HG03520 (cell line): Measurements from ENCODE around the gene PRDM4.
"Not testable (repeated sequence)": the region's sequence is repeated elsewhere in the genome, so short reads cannot be mapped to it uniquely, and the experiment has no call there.

Source experiments
- ATAC-seq: cut with Tn5 transposase; IDR thresholded peaks from one replicate; pipeline ENCODE4 v1.9.1; 2021; ENCODE audit warnings: mild to moderate bottlenecking, moderate library complexity; ENCODE audit not compliant: unreplicated experiment

The PRDM4 gene

GRCh38 chr12:107705522-107705921 is 55.4 kb downstream of the PRDM4 start:
- not testable (repeated sequence) for ATAC-seq

- no peak for ATAC-seq
Measured at GRCh38 chr12:107704041-107704440, 56.9 kb downstream of the PRDM4 start.

GRCh38 chr12:107702106-107702505 is 58.8 kb downstream of the PRDM4 start:
- ATAC-seq = no peak

GRCh38 chr12:107695772-107696171 is 65.2 kb downstream of the PRDM4 start:
- ATAC-seq = not testable (repeated sequence)

GRCh38 chr12:107685360-107686248 is 75.3 kb downstream of the PRDM4 start, which contains the start of gene PWP1:
TSS of gene PWP1 (plus strand) at chr12:107685799. CDS start at chr12:107685900, 101 bp downstream.
- peak; percentile 86 for ATAC-seq

- no peak for ATAC-seq
Measured at GRCh38 chr12:107684990-107685359, 76.0 kb downstream of the PRDM4 start.

GRCh38 chr12:107684029-107684795 is 76.7 kb downstream of the PRDM4 start:
- ATAC-seq = no peak
